HFF-Myc (cell line): ENCODE results near the gene HOXD11.
A peak's percentile ranks its signal among the peaks of the same experiment; 100 is the strongest.

ENCODE experiments used
- DNase-seq: peaks from one replicate; pipeline ENCODE4 v3.0.0-alpha.2; 2011; ENCODE audit warnings: low read depth; ENCODE audit errors: extremely low read depth
- H3K4me3 ChIP-seq: replicated peaks from 2 replicates; pipeline ENCODE4 v1.5.1; 2011; ENCODE audit warnings: low read depth, mild to moderate bottlenecking, control low read depth, low read length
- CTCF ChIP-seq: IDR thresholded peaks from 2 replicates; pipeline ENCODE4 v1.5.1; 2012; ENCODE audit warnings: mild to moderate bottlenecking, low read depth, low read length, control low read depth; ENCODE audit errors: missing control alignments

Gene HOXD11

GRCh38 chr2:176109946-176110345 is 2.9 kb downstream of the HOXD11 start:
- no peak for DNase-seq
- no peak for TF ChIP-seq CTCF
- no peak overlapping the region for H3K4me3 ChIP-seq

GRCh38 chr2:176110415-176111308 is 3.6 kb downstream of the HOXD11 start:
- no peak overlapping the region for H3K4me3 ChIP-seq
- TF ChIP-seq CTCF: no peak
- DNase-seq: no peak

GRCh38 chr2:176111309-176111663 is 4.2 kb downstream of the HOXD11 start:
- no peak for DNase-seq
- peak; percentile 12 for TF ChIP-seq CTCF
- no peak overlapping the region for H3K4me3 ChIP-seq

GRCh38 chr2:176111846-176112374 is 4.8 kb downstream of the HOXD11 start:
- no peak overlapping the region for H3K4me3 ChIP-seq
- DNase-seq: no peak
- no peak for TF ChIP-seq CTCF

- no peak for DNase-seq
- TF ChIP-seq CTCF: no peak
- H3K4me3 ChIP-seq: no peak overlapping the region
Measured at GRCh38 chr2:176112375-176113302, 5.6 kb downstream of the HOXD11 start.

- DNase-seq: no peak
- no peak overlapping the region for H3K4me3 ChIP-seq
- no peak for TF ChIP-seq CTCF
Measured at GRCh38 chr2:176114120-176114929, 7.2 kb downstream of the HOXD11 start.
